OCI-LY3 (cell line): ENCODE data around the gene EPO.

Experiments used
- CTCF ChIP-seq: fragments of 200-600, 300-600 bp; sonication (generic); IDR thresholded peaks from 2 replicates; pipeline ENCODE4 v1.5.1; 2014; ENCODE audit warnings: antibody characterized with exemption, low read length, low read depth
- EZH2phosphoT487 ChIP-seq: fragments of 200-600 bp; shearing (Covaris generic); IDR thresholded peaks from 2 replicates; pipeline ENCODE4 v1.6.1; 2018; ENCODE audit warnings: antibody characterized with exemption, mixed run types, low read depth

GRCh38 chr7:100706672-100707311 is 13.5 kb upstream of the EPO start:
- TF ChIP-seq CTCF (no peak), EZH2phosphoT487 (no peak)
